NCI-H1436 treated with DMSO at 0.1 percent for 48 hours (cell line): ENCODE measurements around the gene CPNE6.
A peak's percentile ranks its signal among the peaks of the same experiment; 100 is the strongest.
"Not testable (repeated sequence)": the region's sequence is repeated elsewhere in the genome, so short reads cannot be mapped to it uniquely, and the experiment has no call there.

Source experiments
- DNase-seq: peaks from one replicate; lab custom pipeline; 2025; lab: John Stamatoyannopoulos, UW

The CPNE6 gene

GRCh38 chr14:24105609-24106239 lies 34.4 kb downstream of the CPNE6 start:
- not testable (repeated sequence) for DNase-seq

- DNase-seq: no peak
These were observed 35.4 kb downstream of the CPNE6 start for GRCh38 chr14:24106672-24107271.

- no peak for DNase-seq
These were observed 37.0 kb downstream of the CPNE6 start for GRCh38 chr14:24108336-24108874.

- no peak for DNase-seq
These were observed 38.7 kb downstream of the CPNE6 start for GRCh38 chr14:24110060-24110459.

GRCh38 chr14:24110523-24110922 lies 39.2 kb downstream of the CPNE6 start:
- no peak for DNase-seq

GRCh38 chr14:24113379-24113800 lies 42.0 kb downstream of the CPNE6 start:
- DNase-seq: no peak

GRCh38 chr14:24113801-24114531 lies 42.6 kb downstream of the CPNE6 start:
- DNase-seq: no peak

- peak; percentile 98 for DNase-seq
These were observed 43.4 kb downstream of the CPNE6 start, which contains the start of the genes DCAF11 and NRL for GRCh38 chr14:24114532-24115421. DCAF11 (plus strand) TSS chr14:24114777; CDS start chr14:24115595, 818 bp downstream. NRL (minus strand) TSS chr14:24114949; CDS start chr14:24082848, 32,101 bp downstream.

GRCh38 chr14:24115422-24116127 lies 44.2 kb downstream of the CPNE6 start:
- no peak for DNase-seq

GRCh38 chr14:24116128-24116814 lies 44.9 kb downstream of the CPNE6 start:
- DNase-seq: no peak

- DNase-seq: no peak
These were observed 45.8 kb downstream of the CPNE6 start for GRCh38 chr14:24117179-24117578.

- DNase-seq: no peak
These were observed 48.3 kb downstream of the CPNE6 start for GRCh38 chr14:24119691-24120090.

GRCh38 chr14:24121210-24121609 lies 49.8 kb downstream of the CPNE6 start:
- no peak for DNase-seq

GRCh38 chr14:24122416-24122815 lies 51.1 kb downstream of the CPNE6 start:
- no peak for DNase-seq

GRCh38 chr14:24122898-24123297 lies 51.5 kb downstream of the CPNE6 start:
- no peak for DNase-seq

GRCh38 chr14:24123424-24124417 lies 52.4 kb downstream of the CPNE6 start:
- DNase-seq: no peak

- DNase-seq: no peak
These were observed 55.6 kb downstream of the CPNE6 start for GRCh38 chr14:24126939-24127338.

GRCh38 chr14:24127673-24128072 lies 56.3 kb downstream of the CPNE6 start:
- no peak for DNase-seq
